Astrocyte (in vitro differentiated cells and primary cell): ENCODE data around the gene OPCML. TPM values are rescaled to one million over a fixed set of nuclear protein-coding genes. Genes with fewer than 3 reads are reported as not detected.

ENCODE experiments used
- DNase-seq: peaks from one replicate; pipeline ENCODE4 v3.0.0-alpha.2; 2010; ENCODE audit warnings: low read depth
- FAIRE-seq: peaks from 2 replicates; lab custom pipeline; 2011; peaks lifted over from hg19 to GRCh38; lab: Jason Lieb, UNC
- H2AFZ ChIP-seq: 2 replicates; pipeline ENCODE4 v1.6.0; 2012; ENCODE audit warnings: low read depth, low read length, inconsistent platforms
- H3K27ac ChIP-seq: 2 replicates; pipeline ENCODE4 v1.5.1; 2011; ENCODE audit warnings: low read depth, low read length, inconsistent platforms
- H3K27me3 ChIP-seq: 2 replicates; pipeline ENCODE4 v1.6.0; 2011; ENCODE audit warnings: low read length, inconsistent platforms; ENCODE audit not compliant: insufficient read depth
- H3K36me3 ChIP-seq: 2 replicates; pipeline ENCODE4 v1.5.1; 2011; ENCODE audit warnings: low read length, inconsistent platforms; ENCODE audit not compliant: insufficient read depth
- H3K4me1 ChIP-seq: 2 replicates; pipeline ENCODE4 v1.5.1; 2011; ENCODE audit warnings: low read length, inconsistent platforms; ENCODE audit not compliant: insufficient read depth
- H3K4me2 ChIP-seq: 2 replicates; pipeline ENCODE4 v1.6.0; 2012; ENCODE audit warnings: low read length, inconsistent platforms
- H3K4me3 ChIP-seq: 2 replicates; pipeline ENCODE4 v1.5.1; 2011; ENCODE audit warnings: low read depth, mild to moderate bottlenecking, low read length, inconsistent platforms; ENCODE audit not compliant: insufficient read depth
- H3K79me2 ChIP-seq: 2 replicates; pipeline ENCODE4 v1.6.0; 2012; ENCODE audit warnings: mild to moderate bottlenecking, low read length, inconsistent platforms; ENCODE audit not compliant: insufficient read depth
- H3K9ac ChIP-seq: 2 replicates; pipeline ENCODE4 v1.6.0; 2012; ENCODE audit warnings: mild to moderate bottlenecking, low read length, inconsistent platforms
- H3K9me3 ChIP-seq: 2 replicates; pipeline ENCODE4 v1.5.1; 2012; ENCODE audit warnings: low read depth, mild to moderate bottlenecking, low read length, inconsistent platforms; ENCODE audit not compliant: insufficient read depth
- H4K20me1 ChIP-seq: 2 replicates; pipeline ENCODE4 v1.6.0; 2012; ENCODE audit warnings: low read length, inconsistent platforms; ENCODE audit not compliant: insufficient read depth
- H3K27ac Mint-ChIP-seq: one replicate; pipeline ENCODE4 v1.8.0; 2021; ENCODE audit warnings: mild to moderate bottlenecking, mixed read lengths; ENCODE audit not compliant: unreplicated experiment
- H3K27me3 Mint-ChIP-seq: one replicate; pipeline ENCODE4 v1.8.0; 2021; ENCODE audit warnings: low read depth, mixed read lengths; ENCODE audit not compliant: unreplicated experiment
- H3K36me3 Mint-ChIP-seq: one replicate; pipeline ENCODE4 v1.8.0; 2021; ENCODE audit warnings: low read depth, mixed read lengths; ENCODE audit not compliant: unreplicated experiment
- H3K4me1 Mint-ChIP-seq: one replicate; pipeline ENCODE4 v1.8.0; 2021; ENCODE audit warnings: low read depth, mixed read lengths; ENCODE audit not compliant: unreplicated experiment
- H3K4me3 Mint-ChIP-seq: one replicate; pipeline ENCODE4 v1.8.0; 2021; ENCODE audit warnings: mild to moderate bottlenecking, moderate library complexity, mixed read lengths; ENCODE audit not compliant: unreplicated experiment
- H3K9me3 Mint-ChIP-seq: one replicate; pipeline ENCODE4 v1.8.0; 2021; ENCODE audit warnings: mild to moderate bottlenecking, mixed read lengths; ENCODE audit not compliant: unreplicated experiment
- EZH2 ChIP-seq: IDR thresholded peaks from 2 replicates; pipeline ENCODE4 v1.6.1; 2012; ENCODE audit warnings: mild to moderate bottlenecking, low read length, inconsistent platforms; ENCODE audit not compliant: insufficient read depth
- total RNA-seq: library from RNA; stranded (reverse); gene quantifications from 2 replicates; pipeline ENCODE4 v1.2.1, GENCODE V29; 2021
- TF ChIP-seq, protein P1 (sequence below): IDR thresholded peaks from 2 replicates; pipeline ENCODE4 v1.5.1; 2011; ENCODE audit warnings: low read depth, mild to moderate bottlenecking, inconsistent platforms, low read length, moderate library complexity; ENCODE audit not compliant: insufficient read depth

The OPCML gene
- total RNA-seq, 1 donor from 2014 or later, result 7.9 TPM

GRCh38 chr11:133479209-133479608 lies 53.1 kb downstream of the OPCML start:
- no peaks in the 10 kb centered on the region for H3K36me3 Mint-ChIP-seq

GRCh38 chr11:133477251-133477625 lies 55.1 kb downstream of the OPCML start:
- Histone ChIP-seq H2AFZ (no peak overlapping the region), H3K9ac (no peak overlapping the region), H4K20me1 (no peaks in the 10 kb centered on the region), H3K27ac (no peak overlapping the region), H3K36me3 (no peaks in the 10 kb centered on the region), H3K4me1 (no peaks in the 10 kb centered on the region), H3K27me3 (no peaks in the 10 kb centered on the region), H3K4me2 (no peak overlapping the region), H3K9me3 (peaks cover 5% of the 10 kb centered on the region), H3K79me2 (no peaks in the 10 kb centered on the region), H3K4me3 (no peak overlapping the region)
- Mint-ChIP-seq H3K4me3 (no peak overlapping the region), H3K4me1 (no peaks in the 10 kb centered on the region), H3K9me3 (no peaks in the 10 kb centered on the region), H3K36me3 (no peaks in the 10 kb centered on the region), H3K27ac (no peak overlapping the region), H3K27me3 (peaks cover 19% of the 10 kb centered on the region)
- no peak for TF ChIP-seq EZH2
- DNase-seq (no peak), FAIRE-seq (no peak)

More at GRCh38 chr11:133479209-133479608, 53.1 kb downstream of the OPCML start:
- no peak for FAIRE-seq
- H3K27me3 ChIP-seq, result no peaks in the 10 kb centered on the region
- H4K20me1 ChIP-seq, result no peaks in the 10 kb centered on the region
- no peak overlapping the region for H3K9ac ChIP-seq
- H3K4me3 ChIP-seq, result no peak overlapping the region
- TF ChIP-seq EZH2, result no peak
- TF ChIP-seq, protein P1, sequence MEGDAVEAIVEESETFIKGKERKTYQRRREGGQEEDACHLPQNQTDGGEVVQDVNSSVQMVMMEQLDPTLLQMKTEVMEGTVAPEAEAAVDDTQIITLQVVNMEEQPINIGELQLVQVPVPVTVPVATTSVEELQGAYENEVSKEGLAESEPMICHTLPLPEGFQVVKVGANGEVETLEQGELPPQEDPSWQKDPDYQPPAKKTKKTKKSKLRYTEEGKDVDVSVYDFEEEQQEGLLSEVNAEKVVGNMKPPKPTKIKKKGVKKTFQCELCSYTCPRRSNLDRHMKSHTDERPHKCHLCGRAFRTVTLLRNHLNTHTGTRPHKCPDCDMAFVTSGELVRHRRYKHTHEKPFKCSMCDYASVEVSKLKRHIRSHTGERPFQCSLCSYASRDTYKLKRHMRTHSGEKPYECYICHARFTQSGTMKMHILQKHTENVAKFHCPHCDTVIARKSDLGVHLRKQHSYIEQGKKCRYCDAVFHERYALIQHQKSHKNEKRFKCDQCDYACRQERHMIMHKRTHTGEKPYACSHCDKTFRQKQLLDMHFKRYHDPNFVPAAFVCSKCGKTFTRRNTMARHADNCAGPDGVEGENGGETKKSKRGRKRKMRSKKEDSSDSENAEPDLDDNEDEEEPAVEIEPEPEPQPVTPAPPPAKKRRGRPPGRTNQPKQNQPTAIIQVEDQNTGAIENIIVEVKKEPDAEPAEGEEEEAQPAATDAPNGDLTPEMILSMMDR, result no peak
- no peaks in the 10 kb centered on the region for H3K4me1 ChIP-seq
- no peak overlapping the region for H2AFZ ChIP-seq
- H3K79me2 ChIP-seq, result no peaks in the 10 kb centered on the region
- H3K36me3 ChIP-seq, result no peaks in the 10 kb centered on the region
- H3K9me3 ChIP-seq, result peaks cover 5% of the 10 kb centered on the region
- Mint-ChIP-seq H3K4me3 (no peak overlapping the region), H3K9me3 (no peaks in the 10 kb centered on the region), H3K27ac (no peak overlapping the region), H3K27me3 (peaks cover 15% of the 10 kb centered on the region), H3K4me1 (no peaks in the 10 kb centered on the region)
- no peak for DNase-seq
- no peak overlapping the region for H3K27ac ChIP-seq
- no peak overlapping the region for H3K4me2 ChIP-seq

GRCh38 chr11:133476570-133477250 lies 55.6 kb downstream of the OPCML start:
- TF ChIP-seq EZH2, result no peak
- TF ChIP-seq, protein P1, result no peak
- H3K9ac ChIP-seq, result no peak overlapping the region
- H3K27ac Mint-ChIP-seq, result no peak overlapping the region
- no peak overlapping the region for H2AFZ ChIP-seq
- H3K4me3 Mint-ChIP-seq, result no peak overlapping the region
- H3K79me2 ChIP-seq, result no peaks in the 10 kb centered on the region
- DNase-seq, result no peak
- no peak overlapping the region for H3K4me3 ChIP-seq
- H3K9me3 ChIP-seq, result peaks cover 5% of the 10 kb centered on the region
- H3K9me3 Mint-ChIP-seq, result no peaks in the 10 kb centered on the region
- no peaks in the 10 kb centered on the region for H3K36me3 Mint-ChIP-seq
- peaks cover 19% of the 10 kb centered on the region for H3K27me3 Mint-ChIP-seq
- H3K4me2 ChIP-seq, result no peak overlapping the region
- no peaks in the 10 kb centered on the region for H3K4me1 Mint-ChIP-seq
- no peak for FAIRE-seq
- H3K27me3 ChIP-seq, result no peaks in the 10 kb centered on the region
- H3K27ac ChIP-seq, result no peak overlapping the region
- no peaks in the 10 kb centered on the region for H3K36me3 ChIP-seq
- no peaks in the 10 kb centered on the region for H3K4me1 ChIP-seq
- H4K20me1 ChIP-seq, result no peaks in the 10 kb centered on the region
